ENCODE measurements around the gene WDR5.

DNA sequence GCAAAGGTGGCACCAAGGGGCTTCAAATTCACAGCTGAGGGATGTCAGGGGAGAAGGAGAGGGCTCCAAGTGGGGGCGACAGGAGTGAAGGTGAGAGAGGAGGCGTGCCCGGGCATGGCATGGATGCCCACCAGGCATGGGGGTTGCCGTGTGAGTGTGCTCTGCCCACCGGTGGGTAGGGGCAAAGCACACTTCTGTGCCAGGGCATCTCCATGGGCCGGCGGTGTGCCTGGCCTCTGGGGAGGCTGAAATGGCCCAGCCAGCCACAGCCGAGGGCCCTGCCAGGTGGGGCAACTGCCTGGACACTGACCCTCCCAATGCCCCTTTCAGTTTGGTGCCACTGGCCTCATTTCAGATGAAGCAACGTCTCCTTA is 42.5 kb downstream of the WDR5 start:
- TF ChIP-seq, protein P1, sequence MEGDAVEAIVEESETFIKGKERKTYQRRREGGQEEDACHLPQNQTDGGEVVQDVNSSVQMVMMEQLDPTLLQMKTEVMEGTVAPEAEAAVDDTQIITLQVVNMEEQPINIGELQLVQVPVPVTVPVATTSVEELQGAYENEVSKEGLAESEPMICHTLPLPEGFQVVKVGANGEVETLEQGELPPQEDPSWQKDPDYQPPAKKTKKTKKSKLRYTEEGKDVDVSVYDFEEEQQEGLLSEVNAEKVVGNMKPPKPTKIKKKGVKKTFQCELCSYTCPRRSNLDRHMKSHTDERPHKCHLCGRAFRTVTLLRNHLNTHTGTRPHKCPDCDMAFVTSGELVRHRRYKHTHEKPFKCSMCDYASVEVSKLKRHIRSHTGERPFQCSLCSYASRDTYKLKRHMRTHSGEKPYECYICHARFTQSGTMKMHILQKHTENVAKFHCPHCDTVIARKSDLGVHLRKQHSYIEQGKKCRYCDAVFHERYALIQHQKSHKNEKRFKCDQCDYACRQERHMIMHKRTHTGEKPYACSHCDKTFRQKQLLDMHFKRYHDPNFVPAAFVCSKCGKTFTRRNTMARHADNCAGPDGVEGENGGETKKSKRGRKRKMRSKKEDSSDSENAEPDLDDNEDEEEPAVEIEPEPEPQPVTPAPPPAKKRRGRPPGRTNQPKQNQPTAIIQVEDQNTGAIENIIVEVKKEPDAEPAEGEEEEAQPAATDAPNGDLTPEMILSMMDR (conservative IDR thresholded peaks at IDR 0.05; ENCODE audit: low read depth, low read length): no peak
- no peak for TF ChIP-seq EZH2 (IDR thresholded peaks at IDR 0.05; ENCODE audit: borderline replicate concordance, low read depth, low read length, poor library complexity, severe bottlenecking)

Data from A673 (cell line).